Keratinocyte (primary cell): ENCODE data around the gene SLC44A1.

Source experiments
- CTCF ChIP-seq, 3 experiments: IDR thresholded peaks in 1 of 3; conservative IDR thresholded peaks in 1 of 3; optimal IDR thresholded peaks in 1 of 3; 2 replicates in 2 of 3; 3 replicates in 1 of 3; pipeline versions ENCODE3 to v1.5.1; 2011; ENCODE audit warnings: low read length in 3 of 3, mild to moderate bottlenecking in 3 of 3, moderate library complexity in 2 of 3, control low read depth in 1 of 3, inconsistent platforms in 1 of 3; ENCODE audit not compliant: insufficient read depth in 2 of 3; ENCODE audit errors: extremely low read depth in 1 of 3
- EZH2 ChIP-seq: IDR thresholded peaks from one replicate; pipeline ENCODE4 v1.6.1; 2012; ENCODE audit warnings: inconsistent platforms, mild to moderate bottlenecking, low read length, moderate library complexity

DNA sequence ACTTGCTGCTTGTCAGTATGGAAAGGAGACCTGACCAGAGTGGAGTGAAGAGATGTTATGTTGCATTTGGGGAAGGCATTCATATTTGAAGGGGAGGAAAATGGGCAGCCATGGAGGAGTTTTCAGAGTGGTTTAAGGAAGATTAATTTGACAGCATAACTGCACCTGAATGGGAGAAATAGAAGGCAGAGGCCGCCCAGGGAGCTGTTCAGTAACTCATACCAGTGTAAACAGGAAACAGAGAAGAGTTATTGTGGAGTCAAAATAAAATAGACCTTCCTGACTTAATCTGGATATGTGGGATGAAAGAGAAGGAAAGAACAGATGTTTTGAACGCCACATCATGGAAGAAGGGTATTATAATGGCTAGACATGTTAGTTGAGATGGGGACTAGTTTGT, 13.4 kb downstream of the SLC44A1 start:
- TF ChIP-seq CTCF (optimal IDR thresholded peaks at IDR 0.05 in 1 of 3, IDR thresholded peaks at IDR 0.05 in 1 of 3, conservative IDR thresholded peaks at IDR 0.05 in 1 of 3; ENCODE audit: extremely low read depth in 1 of 3, insufficient read depth in 2 of 3, low read length in 3 of 3): no peak
- no peak for TF ChIP-seq EZH2
